ENCODE data around the gene ANKLE2. TPM values are rescaled to one million over a fixed set of nuclear protein-coding genes. Genes with fewer than 3 reads are reported as not detected.

Gene ANKLE2
- total RNA-seq, 1 experiment from 2014 or later, result 80.3 TPM

- no CpG with 5 or more reads among the region's 21 CpGs for WGBS (ENCODE audit: extremely low coverage, insufficient read length, low lambda C conversion rate)
- H3T11ph ChIP-seq (ENCODE audit: low read length), result no peak overlapping the region
- H2BK15ac ChIP-seq (ENCODE audit: low read depth, low read length), result no peak overlapping the region
- no peak overlapping the region for H3K4me3 Mint-ChIP-seq
- no peak overlapping the region for H2AK5ac ChIP-seq (ENCODE audit: insufficient read length, low read length)
- H3K4me1 ChIP-seq (ENCODE audit: insufficient read depth, low read length), result no peaks in the 10 kb centered on the region
- no peaks in the 10 kb centered on the region for H3K9me3 Mint-ChIP-seq
- H2BK20ac ChIP-seq (ENCODE audit: low read depth, low read length, poor library complexity, severe bottlenecking), result no peak overlapping the region
- H4K91ac ChIP-seq (ENCODE audit: insufficient read length, low read depth, low read length), result no peak overlapping the region
- no peak overlapping the region; a peak in 2 of 7 replicates for H3K27ac Mint-ChIP-seq
- H4K5ac ChIP-seq (ENCODE audit: insufficient read length, low read depth, low read length), result no peak overlapping the region
- H3K18ac ChIP-seq (ENCODE audit: insufficient read length, low read depth, low read length), result no peak overlapping the region
- no peak overlapping the region for H4K8ac ChIP-seq (replicated peaks; ENCODE audit: insufficient read length, low read depth, low read length)
- no peak overlapping the region for H3K23ac ChIP-seq (ENCODE audit: insufficient read length, low read depth, low read length)
- H3K9ac ChIP-seq (ENCODE audit: extremely low read depth, insufficient read length, low read length), result no peak overlapping the region
- H3K27me3 ChIP-seq (ENCODE audit: insufficient read depth, low read length), result no peaks in the 10 kb centered on the region
- no peak overlapping the region for H3K27ac ChIP-seq (ENCODE audit: insufficient read length, low read depth, low read length)
- H3K79me2 ChIP-seq (ENCODE audit: insufficient read depth, low read length), result no peaks in the 10 kb centered on the region
- no peak overlapping the region for H3K4ac ChIP-seq (ENCODE audit: low read depth, low read length)
- no peak overlapping the region for H2BK12ac ChIP-seq (ENCODE audit: insufficient read length, low read depth, low read length)
- H3K14ac ChIP-seq (ENCODE audit: insufficient read depth, low read length), result no peak overlapping the region
- peaks cover 2% of the 10 kb centered on the region for H4K20me1 ChIP-seq (ENCODE audit: control insufficient read depth, insufficient read depth, insufficient read length)
- H3K4me1 Mint-ChIP-seq, result no peaks in the 10 kb centered on the region
- TF ChIP-seq, protein P1, sequence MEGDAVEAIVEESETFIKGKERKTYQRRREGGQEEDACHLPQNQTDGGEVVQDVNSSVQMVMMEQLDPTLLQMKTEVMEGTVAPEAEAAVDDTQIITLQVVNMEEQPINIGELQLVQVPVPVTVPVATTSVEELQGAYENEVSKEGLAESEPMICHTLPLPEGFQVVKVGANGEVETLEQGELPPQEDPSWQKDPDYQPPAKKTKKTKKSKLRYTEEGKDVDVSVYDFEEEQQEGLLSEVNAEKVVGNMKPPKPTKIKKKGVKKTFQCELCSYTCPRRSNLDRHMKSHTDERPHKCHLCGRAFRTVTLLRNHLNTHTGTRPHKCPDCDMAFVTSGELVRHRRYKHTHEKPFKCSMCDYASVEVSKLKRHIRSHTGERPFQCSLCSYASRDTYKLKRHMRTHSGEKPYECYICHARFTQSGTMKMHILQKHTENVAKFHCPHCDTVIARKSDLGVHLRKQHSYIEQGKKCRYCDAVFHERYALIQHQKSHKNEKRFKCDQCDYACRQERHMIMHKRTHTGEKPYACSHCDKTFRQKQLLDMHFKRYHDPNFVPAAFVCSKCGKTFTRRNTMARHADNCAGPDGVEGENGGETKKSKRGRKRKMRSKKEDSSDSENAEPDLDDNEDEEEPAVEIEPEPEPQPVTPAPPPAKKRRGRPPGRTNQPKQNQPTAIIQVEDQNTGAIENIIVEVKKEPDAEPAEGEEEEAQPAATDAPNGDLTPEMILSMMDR (conservative IDR thresholded peaks at IDR 0.05), result no peak
- no peaks in the 10 kb centered on the region; the same call in 1 of the 2 replicates for H3K27me3 Mint-ChIP-seq (ENCODE audit: low read depth)
- no peaks in the 10 kb centered on the region for H3K23me2 ChIP-seq (ENCODE audit: insufficient read length, low read depth, low read length, poor library complexity, severe bottlenecking)
- no peak overlapping the region for H3K56ac ChIP-seq (ENCODE audit: insufficient read length, low read depth, low read length)
- peaks cover 42 to 81% (median 70%) of the 10 kb centered on the region in 3 experiments for H3K36me3 Mint-ChIP-seq (ENCODE audit: insufficient read depth in 1 of 3, low read depth in 3 of 3)
- H2BK120ac ChIP-seq (ENCODE audit: low read depth, low read length, poor library complexity, severe bottlenecking), result no peak overlapping the region
- no peaks in the 10 kb centered on the region for H3K79me1 ChIP-seq (ENCODE audit: insufficient read depth, low read depth, low read length, poor library complexity, severe bottlenecking)
- no peaks in the 10 kb centered on the region for H3K9me3 ChIP-seq (ENCODE audit: control insufficient read depth, low read depth, low read length)
- no peak overlapping the region for H2BK5ac ChIP-seq (ENCODE audit: insufficient read length, low read length)
- DNase-seq, result no peak
- no peak overlapping the region for H3K4me2 ChIP-seq (ENCODE audit: insufficient read depth, insufficient read length, low read length)
- no peak overlapping the region for H2AFZ ChIP-seq (ENCODE audit: low read length)
Observed at GRCh38 chr12:132786192-132786591, 24.6 kb upstream of the ANKLE2 start.
